CD1c-positive myeloid dendritic cell (primary cell): ENCODE measurements around the gene ZNF592.

Experiments
- DNase-seq: peaks from one replicate; pipeline ENCODE4 v3.0.0-alpha.2; 2016; ENCODE audit errors: extremely low spot score

Gene ZNF592, protein sequence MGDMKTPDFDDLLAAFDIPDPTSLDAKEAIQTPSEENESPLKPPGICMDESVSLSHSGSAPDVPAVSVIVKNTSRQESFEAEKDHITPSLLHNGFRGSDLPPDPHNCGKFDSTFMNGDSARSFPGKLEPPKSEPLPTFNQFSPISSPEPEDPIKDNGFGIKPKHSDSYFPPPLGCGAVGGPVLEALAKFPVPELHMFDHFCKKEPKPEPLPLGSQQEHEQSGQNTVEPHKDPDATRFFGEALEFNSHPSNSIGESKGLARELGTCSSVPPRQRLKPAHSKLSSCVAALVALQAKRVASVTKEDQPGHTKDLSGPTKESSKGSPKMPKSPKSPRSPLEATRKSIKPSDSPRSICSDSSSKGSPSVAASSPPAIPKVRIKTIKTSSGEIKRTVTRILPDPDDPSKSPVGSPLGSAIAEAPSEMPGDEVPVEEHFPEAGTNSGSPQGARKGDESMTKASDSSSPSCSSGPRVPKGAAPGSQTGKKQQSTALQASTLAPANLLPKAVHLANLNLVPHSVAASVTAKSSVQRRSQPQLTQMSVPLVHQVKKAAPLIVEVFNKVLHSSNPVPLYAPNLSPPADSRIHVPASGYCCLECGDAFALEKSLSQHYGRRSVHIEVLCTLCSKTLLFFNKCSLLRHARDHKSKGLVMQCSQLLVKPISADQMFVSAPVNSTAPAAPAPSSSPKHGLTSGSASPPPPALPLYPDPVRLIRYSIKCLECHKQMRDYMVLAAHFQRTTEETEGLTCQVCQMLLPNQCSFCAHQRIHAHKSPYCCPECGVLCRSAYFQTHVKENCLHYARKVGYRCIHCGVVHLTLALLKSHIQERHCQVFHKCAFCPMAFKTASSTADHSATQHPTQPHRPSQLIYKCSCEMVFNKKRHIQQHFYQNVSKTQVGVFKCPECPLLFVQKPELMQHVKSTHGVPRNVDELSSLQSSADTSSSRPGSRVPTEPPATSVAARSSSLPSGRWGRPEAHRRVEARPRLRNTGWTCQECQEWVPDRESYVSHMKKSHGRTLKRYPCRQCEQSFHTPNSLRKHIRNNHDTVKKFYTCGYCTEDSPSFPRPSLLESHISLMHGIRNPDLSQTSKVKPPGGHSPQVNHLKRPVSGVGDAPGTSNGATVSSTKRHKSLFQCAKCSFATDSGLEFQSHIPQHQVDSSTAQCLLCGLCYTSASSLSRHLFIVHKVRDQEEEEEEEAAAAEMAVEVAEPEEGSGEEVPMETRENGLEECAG (N-terminal part only)

DNA sequence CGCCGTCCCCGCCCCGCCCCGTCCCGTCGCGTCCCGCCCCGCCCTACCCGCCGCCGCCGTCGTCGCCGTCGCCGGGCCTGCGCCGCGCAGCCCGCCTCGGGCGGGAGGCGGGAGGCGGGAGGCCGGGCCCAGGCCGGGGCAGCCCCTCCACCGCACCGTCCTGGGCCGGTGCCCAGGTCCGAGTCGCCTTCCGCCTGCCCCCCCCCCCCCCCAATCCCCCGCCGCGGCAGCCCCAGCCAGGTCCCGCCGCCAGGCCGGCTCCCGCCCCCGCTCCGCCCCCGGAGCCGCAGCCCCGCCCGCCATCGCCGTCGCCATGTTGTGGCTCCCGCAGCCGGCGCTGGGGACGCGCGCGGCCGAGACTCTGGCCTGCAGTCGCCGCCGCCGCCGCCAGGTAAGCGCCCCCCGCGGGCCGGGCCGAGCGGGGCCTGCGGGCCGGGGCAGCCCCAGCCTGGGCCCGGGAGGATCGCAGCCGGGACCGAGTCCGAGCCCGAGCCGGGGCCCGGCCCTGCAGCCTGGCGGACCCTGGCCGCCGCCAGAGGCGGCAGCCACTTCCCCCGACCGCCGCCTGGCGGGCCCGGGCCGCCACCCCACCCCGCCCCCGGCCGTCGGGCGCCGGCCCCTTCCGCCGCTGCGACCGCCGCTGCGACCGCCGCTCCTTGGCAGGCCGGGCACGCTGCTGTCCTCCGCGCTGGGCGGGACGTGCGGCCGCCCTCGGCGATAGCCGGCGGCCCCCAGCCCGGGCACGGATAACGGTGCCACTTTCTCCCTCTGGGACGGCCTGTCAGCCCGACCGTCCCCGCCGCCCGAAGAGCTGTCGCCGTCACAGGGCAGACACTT is at the start of gene ZNF592:
TSS of gene ZNF592 (plus strand) at position 319 of the 837 bp plus-strand sequence. CDS start 34,084 bp downstream, outside the sequence.
- peak; percentile 86 for DNase-seq

DNA sequence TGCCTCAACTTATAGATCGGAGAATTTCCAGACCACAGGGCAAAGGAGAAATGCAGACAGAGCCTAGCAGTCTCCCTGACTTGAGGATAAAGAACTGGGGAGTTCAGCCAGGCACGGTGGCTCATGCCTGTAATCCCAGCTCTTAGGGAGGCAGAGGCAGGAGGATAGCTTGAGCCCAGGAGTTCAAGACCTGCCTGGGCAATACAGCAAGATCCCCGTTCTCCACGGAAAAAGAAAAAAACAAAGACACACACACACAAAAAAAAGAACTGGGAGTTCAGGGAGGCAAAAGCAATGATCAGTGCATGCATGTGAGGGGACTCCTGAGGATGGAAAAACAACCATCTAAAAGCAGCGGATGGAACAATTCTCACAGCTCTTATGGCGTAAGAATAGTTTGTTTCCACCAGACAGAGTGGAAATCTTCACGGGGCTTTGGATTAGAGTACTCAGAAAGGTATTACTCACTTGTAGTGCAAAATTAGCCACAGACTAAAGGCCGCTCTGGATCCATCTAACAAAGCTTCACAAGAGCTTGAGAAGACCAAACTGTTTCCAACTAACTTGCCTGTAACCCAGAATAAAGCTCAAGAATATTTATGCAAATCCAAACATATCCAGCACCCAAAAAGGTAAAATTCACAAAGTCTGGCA is 48.7 kb upstream of the ZNF592 start:
- DNase-seq, result no peak

DNA sequence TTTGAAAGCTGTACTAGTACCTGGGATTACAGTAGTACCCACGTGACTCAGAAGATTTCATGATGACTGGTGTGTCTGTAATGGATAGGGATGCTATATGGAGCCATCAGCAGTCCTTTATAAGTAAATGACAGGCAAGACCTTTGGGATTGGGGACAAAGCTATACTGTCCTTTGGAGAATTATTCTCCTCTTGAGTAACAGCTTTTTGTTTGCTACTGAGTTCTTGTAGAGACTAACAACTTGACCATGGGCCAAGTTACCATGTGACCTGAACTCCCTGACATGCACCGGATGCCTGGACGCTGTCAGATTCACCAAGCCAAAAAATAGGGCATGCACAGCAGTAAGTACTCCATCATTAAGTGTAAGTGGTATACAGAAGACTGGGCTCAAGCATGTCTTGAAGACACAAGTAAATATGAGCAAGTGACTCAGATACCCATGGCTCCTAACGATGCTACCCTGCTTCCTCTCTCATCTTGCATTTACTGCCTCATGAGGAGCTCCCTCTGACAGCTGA is 45.4 kb upstream of the ZNF592 start:
- DNase-seq, result no peak

DNA sequence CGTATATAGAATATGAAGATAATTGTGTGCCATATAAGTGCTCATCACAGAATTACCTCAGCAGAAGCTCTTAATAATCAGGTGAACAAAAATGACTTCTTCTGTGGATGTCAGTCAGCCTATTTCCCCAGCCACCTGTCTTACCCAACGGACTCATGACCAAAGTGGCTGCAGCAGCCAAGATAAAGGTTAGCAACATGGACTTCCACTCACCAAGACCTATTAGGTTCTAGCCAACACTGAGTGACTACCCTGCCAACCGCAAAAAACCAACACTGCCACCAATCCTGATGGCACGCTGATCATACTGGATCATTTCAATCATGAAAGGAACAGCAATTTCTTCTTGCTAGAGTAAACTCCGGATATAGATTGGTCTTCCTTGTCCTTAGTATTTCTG is 44.6 kb upstream of the ZNF592 start:
- no peak for DNase-seq

DNA sequence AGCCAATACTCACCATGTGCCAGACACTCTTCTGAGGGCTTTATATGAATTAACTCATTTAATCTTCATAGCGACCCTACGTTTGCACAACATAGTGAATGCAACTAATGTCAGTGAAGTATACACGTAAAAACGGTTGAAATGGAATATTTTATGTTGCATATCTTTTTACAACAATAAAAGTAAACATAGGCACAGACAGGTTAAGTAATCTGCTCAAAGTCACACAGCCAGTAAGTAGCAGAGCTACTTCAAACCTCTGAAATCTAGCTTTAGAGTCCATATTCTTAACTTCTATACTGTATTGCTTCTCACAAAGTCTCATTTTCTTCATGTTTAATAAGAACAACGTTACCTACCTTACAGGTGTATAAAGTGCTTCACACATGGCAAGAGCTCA is 34.0 kb upstream of the ZNF592 start:
- no peak for DNase-seq

DNA sequence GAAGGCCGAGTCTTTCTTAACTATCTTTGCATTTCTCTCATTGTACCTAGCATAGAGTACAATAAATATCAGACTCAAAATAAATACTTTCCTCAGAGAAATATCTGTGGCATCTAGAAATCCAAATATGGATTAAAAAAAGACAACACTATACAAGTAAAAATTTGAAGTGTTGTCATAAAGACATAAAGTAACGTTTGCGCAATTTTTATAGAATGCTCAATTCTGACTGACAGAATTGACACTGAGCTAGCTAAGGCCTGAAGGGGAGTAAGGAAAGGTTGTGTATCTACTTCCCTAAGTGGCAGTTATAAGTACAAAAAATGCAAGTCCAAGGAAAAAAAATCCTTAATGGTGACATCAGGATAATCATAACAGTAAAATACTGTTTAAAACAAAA is 33.6 kb upstream of the ZNF592 start:
- DNase-seq, result peak; percentile 21

DNA sequence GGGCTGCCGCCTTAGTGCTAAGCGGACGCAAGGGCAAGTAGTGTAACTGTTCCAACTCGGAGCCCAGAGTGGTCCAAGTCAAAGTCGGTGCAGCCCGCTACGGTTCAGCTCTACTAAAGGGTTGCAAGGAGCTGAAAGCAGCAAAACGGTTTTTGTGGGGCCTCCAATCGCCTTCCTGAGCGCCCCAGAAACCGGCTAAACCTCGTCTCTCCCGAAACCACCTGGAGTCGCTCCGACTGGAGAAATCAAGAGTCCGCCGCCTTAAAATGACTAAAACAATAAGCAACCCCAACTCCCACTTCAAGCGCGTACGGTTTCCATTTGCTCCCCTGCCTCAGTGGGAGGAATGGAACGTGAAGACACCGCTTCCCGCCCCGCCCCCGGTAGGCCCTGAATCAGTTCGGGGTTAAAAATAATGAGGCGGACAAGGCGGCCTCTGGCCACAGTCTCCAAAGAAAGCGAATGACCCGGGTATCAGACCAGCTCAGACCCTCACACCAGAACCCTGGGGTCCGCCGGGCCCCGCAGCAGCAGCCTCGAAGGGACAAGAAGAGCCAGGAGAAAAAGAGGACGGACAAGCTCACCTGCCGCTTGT is 32.9 kb upstream of the ZNF592 start:
- peak; percentile 30 for DNase-seq

DNA sequence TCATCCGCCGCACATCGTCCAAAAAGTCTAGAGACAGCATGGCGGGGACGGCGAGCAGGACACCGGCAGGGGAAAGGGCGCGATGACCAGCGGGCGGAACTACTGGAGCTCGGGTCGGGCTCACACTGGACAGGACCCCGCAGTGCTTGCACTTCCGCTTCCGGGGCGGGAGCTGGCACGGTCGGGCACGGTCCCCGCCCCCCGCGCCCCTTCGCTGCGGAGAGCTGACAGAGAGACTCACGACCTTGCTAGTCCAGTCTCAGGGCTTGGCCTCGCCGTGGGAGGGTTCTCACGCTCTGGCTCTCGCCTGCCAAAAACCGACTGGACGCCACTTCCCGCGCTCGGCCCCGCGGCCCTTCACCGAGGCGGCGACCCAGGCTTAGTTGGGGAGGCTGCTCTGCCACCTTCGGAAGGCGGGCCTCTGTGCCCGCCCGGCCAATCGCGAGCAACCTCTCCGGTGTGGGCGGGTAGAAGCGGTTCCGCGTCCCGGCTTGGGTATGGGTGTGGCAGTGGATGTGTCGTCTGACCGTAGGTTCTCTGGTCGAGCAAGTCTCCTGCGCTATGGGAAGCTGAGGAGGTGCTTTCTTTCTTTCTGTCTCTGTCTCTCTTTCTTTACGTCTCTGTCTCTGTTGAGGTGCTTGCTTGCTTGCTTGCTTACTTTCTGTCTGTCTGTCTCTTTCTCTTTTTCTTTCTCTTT is 32.2 kb upstream of the ZNF592 start, which contains the start of gene SEC11A:
TSS of gene SEC11A (minus strand) at position 104 of the 697 bp plus-strand sequence. CDS start at position 40, 64 bp downstream.
- peak; percentile 97 for DNase-seq

DNA sequence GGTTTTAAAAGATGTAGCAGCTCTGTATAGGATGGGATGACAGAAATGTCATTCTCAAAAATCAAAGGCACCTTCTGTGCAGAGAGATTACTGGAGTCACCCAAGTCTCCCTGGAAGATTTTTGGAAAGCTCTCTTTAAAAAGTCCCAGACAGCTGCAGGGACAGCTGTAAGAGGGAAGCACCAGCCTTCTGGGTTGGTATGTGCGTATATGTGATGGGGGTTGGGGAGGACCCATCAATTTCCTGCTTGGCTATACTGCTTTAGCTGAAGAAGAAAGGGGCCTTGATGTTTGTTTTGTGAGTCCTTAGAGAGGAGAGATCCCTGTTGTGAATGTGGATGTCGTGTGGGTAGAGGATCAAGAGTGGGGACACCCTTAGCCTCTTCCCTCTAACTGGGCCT is 27.0 kb upstream of the ZNF592 start:
- DNase-seq, result no peak

DNA sequence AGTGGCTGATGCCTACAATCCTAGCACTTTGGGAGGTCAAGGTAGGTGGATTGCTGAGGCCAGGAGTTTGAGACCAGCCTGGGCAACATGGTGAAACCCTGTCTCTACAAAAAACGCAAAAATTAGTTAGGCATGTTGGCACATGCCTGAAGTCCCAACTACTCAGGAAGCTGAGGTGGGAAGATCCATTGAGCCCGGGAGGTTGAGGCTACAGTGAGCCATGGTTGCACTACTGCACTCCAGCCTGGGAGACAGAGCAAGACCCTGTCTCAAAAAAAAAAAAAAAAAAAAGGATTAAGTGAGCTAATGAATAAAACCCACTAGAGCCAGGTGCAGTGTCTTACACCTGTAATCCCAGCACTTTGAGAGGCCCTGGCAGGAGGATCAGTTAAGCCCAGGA is 25.8 kb upstream of the ZNF592 start:
- no peak for DNase-seq

DNA sequence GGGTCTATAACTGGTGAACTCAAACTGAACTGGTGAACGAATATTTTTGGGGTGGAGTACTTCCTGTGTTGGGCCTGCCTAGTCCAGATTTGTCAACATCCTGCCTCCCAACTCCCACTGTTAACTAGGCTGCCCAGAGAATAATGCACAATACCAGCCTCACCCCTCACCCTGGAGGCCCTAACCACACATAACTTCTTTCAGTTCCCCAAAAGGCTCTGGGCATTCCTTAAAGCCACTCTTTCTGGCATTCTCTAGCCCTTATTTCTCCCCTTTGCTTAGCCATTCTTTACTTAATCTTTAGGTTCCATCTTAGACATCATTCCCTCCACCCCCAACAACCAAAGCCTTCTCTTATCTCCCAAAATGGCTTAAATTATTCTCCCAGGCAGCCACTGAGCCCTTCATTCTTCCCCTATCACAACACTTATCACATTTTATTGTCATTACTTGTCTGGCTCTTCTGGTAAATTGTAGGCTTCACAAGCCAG is 23.3 kb upstream of the ZNF592 start:
- DNase-seq, result peak; percentile 91

DNA sequence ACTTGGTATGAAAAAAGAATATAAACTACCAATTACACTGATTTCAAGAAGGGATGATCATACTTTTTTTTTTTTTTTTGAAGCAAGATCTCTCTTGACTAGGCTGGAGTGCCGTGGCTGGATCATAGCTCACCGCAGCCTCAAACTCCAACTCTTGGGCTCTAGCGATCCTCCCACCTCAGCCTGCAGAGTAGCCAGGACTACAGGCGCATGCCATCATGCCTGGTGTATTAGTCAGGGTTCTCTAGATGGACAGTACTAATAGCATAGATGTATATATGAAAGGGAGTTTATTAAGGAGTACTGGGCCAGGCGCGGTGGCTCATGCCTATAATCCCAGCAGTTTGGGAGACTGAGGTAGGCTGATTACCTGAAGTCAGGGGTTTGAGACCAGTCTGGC is 21.0 kb upstream of the ZNF592 start:
- no peak for DNase-seq

DNA sequence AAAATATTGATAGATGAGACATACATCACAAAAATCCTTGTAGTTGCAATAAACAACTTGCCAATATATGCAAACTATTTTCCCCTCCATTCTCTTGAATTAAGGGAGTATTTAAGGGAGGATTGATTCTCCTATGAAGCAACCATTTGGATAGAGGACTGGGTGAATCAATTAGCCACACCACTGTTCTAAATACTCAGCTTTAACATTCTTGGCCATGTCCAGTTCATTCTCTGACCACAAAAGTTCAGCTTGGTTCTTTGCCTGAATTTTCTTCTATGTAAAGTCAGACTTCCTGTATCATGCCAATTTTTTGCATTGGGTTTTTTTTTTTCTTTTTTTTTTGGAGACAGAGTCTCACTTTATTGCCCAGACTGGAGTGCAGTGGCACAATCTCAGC is 16.6 kb upstream of the ZNF592 start:
- no peak for DNase-seq

DNA sequence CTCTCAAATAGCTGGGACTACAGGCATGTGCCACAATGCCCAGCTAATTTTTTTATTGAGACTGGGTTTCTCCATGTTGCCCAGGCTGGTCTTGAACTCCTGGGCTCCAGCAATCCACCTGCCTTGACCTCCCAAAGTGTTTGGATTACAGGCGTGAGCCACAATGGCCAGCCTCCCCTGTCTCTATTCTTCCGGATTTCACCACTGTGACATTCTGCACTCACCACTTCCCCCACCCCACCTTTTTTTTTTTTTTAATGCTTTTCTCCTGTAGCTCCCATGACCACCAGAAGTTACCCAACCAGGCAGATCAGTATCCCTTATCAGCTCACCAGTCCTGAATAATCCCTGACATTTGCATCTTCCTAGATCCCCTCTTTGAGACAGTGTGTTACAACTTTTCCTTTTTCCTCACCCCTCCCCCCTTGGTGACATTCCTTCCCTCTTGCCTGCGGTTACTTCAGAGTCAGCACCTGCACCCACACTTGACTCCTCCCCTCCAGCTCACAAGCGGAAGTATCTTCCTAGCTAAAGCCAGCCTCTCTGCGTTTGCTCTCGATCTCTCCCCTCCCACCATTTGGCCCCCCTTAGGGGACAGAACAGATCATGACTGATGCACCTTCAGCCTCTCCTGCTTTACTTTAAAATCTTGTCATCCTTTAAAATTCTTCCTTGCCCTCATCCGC is 13.5 kb upstream of the ZNF592 start:
- peak; percentile 85 for DNase-seq

DNA sequence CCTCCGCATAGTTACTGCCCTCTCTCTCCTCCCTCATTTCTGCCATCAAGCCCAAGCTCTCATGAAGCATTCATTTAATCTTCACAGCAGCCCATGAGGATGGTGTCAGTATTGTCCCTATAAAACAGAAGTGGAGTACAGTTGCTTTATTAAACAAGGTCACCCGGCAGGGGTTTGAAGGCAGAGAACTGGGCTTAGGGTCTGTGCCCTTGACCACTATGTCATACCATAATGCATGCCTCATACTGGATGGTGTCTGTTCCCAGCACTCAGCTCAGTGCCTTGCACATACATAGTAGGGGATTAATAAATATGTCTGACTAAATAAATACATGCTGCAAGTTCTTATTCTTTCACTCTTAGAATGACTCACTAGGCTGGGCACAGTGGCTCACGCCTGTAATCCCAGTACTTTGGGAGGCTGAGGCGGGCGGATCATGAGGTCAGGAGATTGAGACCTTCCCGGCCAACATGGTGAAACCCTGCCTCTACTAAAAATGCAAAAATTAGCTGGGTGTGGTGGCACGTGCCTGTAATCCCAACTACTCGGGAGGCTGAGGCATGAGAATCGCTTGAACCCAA is 12.8 kb upstream of the ZNF592 start:
- peak; percentile 71 for DNase-seq

DNA sequence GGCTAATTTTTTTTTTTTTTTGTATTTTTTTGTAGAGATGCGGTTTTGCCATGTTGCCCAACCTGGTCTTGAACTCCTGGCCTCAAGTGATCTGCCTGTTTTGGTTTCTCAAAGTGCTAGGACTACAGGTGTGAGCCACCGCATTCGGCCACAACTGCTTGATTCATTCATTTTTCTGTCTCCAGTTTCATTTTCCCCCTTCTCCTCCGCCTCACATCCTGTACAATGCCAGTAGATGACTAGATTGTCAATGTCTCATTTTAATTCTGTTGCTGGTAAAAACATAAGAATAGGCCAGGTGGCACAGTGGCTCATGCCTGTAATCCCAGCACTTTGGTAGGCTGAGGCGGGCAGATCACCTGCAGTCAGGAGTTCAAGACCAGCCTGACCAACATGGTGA is 12.0 kb upstream of the ZNF592 start:
- no peak for DNase-seq

DNA sequence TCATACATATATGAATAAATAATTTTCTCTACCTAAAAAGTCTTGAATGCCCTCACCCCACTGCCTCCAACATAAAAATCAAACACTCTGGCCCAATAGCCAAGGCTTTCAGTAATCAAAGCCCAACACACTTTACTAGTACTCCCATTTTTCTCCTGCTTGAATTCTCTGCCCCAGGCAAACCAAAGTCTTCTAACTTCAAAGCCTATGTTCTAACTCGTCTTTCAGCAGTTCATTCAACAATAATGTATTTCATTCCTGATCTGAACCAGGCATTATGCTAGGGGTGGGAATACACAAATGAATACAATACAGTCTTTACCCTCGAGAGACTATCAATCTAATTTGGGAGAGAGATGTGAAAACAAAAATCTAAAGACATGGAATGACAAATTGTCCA is 11.4 kb upstream of the ZNF592 start:
- DNase-seq, result no peak

DNA sequence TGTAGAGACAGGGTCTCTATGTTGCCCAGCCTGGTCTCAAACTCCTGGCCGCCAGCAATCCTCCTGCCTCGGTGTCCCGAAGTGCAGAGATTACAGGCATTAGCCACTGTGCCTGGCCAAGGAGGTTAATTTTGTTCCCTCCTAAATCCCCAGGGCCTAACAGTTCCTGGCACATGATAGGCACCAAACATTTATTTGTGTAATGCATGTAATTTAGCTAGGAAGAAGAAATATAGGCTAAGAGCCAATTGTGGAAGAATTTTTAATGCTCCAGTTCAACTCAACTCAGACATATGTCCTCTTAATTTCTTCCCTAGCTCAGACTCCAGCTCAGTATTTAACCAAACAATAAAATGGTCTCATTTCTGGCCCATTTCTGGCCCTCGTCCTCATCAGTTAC is 7.7 kb upstream of the ZNF592 start:
- DNase-seq, result no peak
